Cardiac muscle cell (in vitro differentiated cells and primary cell): ENCODE measurements around the gene CIAO2A. TPM values are rescaled to one million over a fixed set of nuclear protein-coding genes. Genes with fewer than 3 reads are reported as not detected.
A peak's percentile ranks its signal among the peaks of the same experiment; 100 is the strongest.
"Not testable (repeated sequence)": the region's sequence is repeated elsewhere in the genome, so short reads cannot be mapped to it uniquely, and the experiment has no call there.

Source experiments
- DNase-seq, 2 donors: peaks; one replicate each; pipeline versions ENCODE4 v3.0.0 to v3.0.0-alpha.2; 2010 to 2017; ENCODE audit warnings: low read depth in 1 of 2, low spot score in 1 of 2
- H3K27ac ChIP-seq: fragments of 200-600 bp; sonication (generic); 2 replicates; pipeline ENCODE4 v1.5.1; 2016
- H3K27me3 ChIP-seq: fragments of 200-600 bp; sonication (generic); 2 replicates; pipeline ENCODE4 v1.6.0; 2016; ENCODE audit warnings: control low read depth
- H3K36me3 ChIP-seq: fragments of 200-600 bp; sonication (generic); 2 replicates; pipeline ENCODE4 v1.5.1; 2016; ENCODE audit warnings: control low read depth
- H3K4me1 ChIP-seq: fragments of 200-600 bp; sonication (generic); 2 replicates; pipeline ENCODE4 v1.8.1; 2017; ENCODE audit warnings: low read depth, mild to moderate bottlenecking, mixed run types
- H3K4me3 ChIP-seq: fragments of 200-600 bp; sonication (generic); 2 replicates; pipeline ENCODE4 v1.5.1; 2016; ENCODE audit warnings: mild to moderate bottlenecking
- H3K9me3 ChIP-seq: fragments of 200-600 bp; sonication (generic); 2 replicates; pipeline ENCODE4 v1.5.1; 2017; ENCODE audit warnings: low read depth, mild to moderate bottlenecking, control low read depth
- CTCF ChIP-seq: IDR thresholded peaks from 2 replicates; pipeline ENCODE4 v1.5.1; 2012; ENCODE audit warnings: low read depth, mild to moderate bottlenecking, low read length
- polyA plus RNA-seq: library from polyadenylated mRNA; unstranded; fragments of >200 nt; fragmentation: Nextera tagmentation; extraction: Ambion mirVana; gene quantifications from 2 replicates; pipeline ENCODE4 v1.2.1, GENCODE V29; 2016
- total RNA-seq: library from RNA; depleted of rRNA; stranded (reverse); fragments of >200 nt; gene quantifications from 2 replicates; pipeline ENCODE4 v1.2.3, GENCODE V29; 2016

Gene CIAO2A
- total and polyA plus RNA-seq, 2 experiments from 2014 or later: 115 to 181 TPM

- Histone ChIP-seq H3K4me3 (no peak overlapping the region), H3K27me3 (no peaks in the 10 kb centered on the region), H3K36me3 (peaks cover 52% of the 10 kb centered on the region), H3K27ac (no peak overlapping the region), H3K9me3 (no peaks in the 10 kb centered on the region), H3K4me1 (peaks cover 4% of the 10 kb centered on the region)
- TF ChIP-seq CTCF: no peak
- DNase-seq: no peak
These were observed 28.8 kb upstream of the CIAO2A start for GRCh38 chr15:64122444-64122843.

DNA sequence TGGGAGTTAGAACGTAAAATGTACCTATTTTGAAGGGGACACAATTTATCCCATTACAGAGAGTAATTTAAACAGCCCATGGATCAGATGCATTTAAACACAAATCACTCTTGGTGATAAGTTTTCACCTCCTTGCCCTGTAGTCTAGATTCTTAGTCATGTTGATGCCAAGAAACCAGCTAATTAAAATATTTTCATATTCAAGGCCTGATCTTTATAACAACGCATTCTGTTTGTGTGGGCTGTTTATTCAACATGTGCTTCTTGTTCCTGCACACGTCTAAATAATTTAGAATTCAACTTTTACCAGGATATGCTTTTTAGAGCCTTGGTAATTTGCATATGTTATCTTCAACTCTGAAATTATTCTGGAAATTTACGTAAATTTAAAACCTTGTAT lies 28.0 kb upstream of the CIAO2A start:
- no peak for TF ChIP-seq CTCF
- peaks cover 51% of the 10 kb centered on the region for H3K36me3 ChIP-seq

GRCh38 chr15:64120322-64120721 lies 26.7 kb upstream of the CIAO2A start:
- not testable (repeated sequence) for H3K9me3 ChIP-seq, H3K4me3 ChIP-seq, DNase-seq, H3K27me3 ChIP-seq, H3K27ac ChIP-seq, H3K4me1 ChIP-seq
- H3K36me3 ChIP-seq: peaks cover 48% of the 10 kb centered on the region

More for the DNA sequence above, 28.0 kb upstream of the CIAO2A start:
- DNase-seq: no peak
- H3K4me1 ChIP-seq: no peaks in the 10 kb centered on the region
- no peak overlapping the region for H3K27ac ChIP-seq
- no peaks in the 10 kb centered on the region for H3K9me3 ChIP-seq
- no peaks in the 10 kb centered on the region for H3K27me3 ChIP-seq
- no peak overlapping the region for H3K4me3 ChIP-seq

DNA sequence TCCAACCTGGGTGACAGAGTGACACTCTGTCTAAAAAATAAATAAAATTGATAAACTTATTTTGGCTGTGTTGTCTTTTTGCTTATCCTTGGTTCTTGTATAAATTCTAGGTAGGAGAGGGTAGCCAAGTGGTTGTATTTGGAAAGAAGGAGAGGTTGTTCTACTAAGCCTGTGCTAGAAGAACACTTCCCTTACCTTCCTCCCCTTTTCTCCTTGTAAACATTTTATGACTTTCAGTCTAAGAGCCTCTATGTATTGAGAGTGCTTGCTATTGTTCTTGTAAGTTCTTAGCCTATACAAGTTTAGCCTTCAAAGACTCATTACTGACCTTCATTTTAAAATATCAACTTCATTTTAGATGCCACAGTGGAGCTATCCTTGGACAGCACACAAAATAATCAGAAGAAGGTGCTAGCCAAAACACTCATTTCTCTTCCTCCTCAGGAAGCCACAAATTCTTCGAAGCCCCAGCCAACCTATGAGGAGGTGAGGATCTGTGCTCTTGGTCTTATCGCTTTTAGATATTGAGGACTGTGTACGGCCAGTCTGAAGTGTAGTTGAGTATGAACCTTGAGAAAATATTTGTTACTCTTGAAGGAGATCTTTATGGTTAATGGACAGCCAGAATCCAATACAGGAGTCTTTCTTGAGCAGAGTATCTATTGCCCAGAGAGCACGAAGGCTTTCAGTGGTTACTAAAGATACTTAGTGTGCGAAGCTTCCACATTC lies 24.3 kb upstream of the CIAO2A start:
- TF ChIP-seq CTCF: no peak
- no peak for DNase-seq
- Histone ChIP-seq H3K27ac (no peak overlapping the region), H3K4me3 (no peak overlapping the region), H3K4me1 (no peaks in the 10 kb centered on the region), H3K9me3 (no peaks in the 10 kb centered on the region), H3K36me3 (peaks cover 53% of the 10 kb centered on the region), H3K27me3 (no peaks in the 10 kb centered on the region)

GRCh38 chr15:64112904-64113303 lies 19.3 kb upstream of the CIAO2A start:
- H3K4me1 ChIP-seq: no peaks in the 10 kb centered on the region
- no peaks in the 10 kb centered on the region for H3K27me3 ChIP-seq
- no peak overlapping the region for H3K4me3 ChIP-seq
- DNase-seq: peak in 1 of 2 donors; percentile 72
- H3K27ac ChIP-seq: no peak overlapping the region
- H3K36me3 ChIP-seq: peaks cover 30% of the 10 kb centered on the region
- H3K9me3 ChIP-seq: no peaks in the 10 kb centered on the region
- TF ChIP-seq CTCF: no peak

- H3K4me1 ChIP-seq: no peaks in the 10 kb centered on the region
- H3K27me3 ChIP-seq: no peaks in the 10 kb centered on the region
- no peak overlapping the region for H3K27ac ChIP-seq
- H3K9me3 ChIP-seq: no peaks in the 10 kb centered on the region
- TF ChIP-seq CTCF: no peak
- no peak overlapping the region for H3K4me3 ChIP-seq
- peaks cover 24% of the 10 kb centered on the region for H3K36me3 ChIP-seq
- peak in 1 of 2 donors; percentile 18 for DNase-seq
These were observed 18.6 kb upstream of the CIAO2A start for GRCh38 chr15:64112073-64112772.
